ENCODE results near the gene ATP6V0C.

Gene ATP6V0C

GRCh38 chr16:2507665-2508064 lies 6.1 kb upstream of the ATP6V0C start:
- no peak overlapping the region for H3K4me3 ChIP-seq (ENCODE audit: low read length, poor library complexity, severe bottlenecking)
- H3K79me2 ChIP-seq (ENCODE audit: insufficient read depth, low read length): no peaks in the 10 kb centered on the region
- H2AFZ ChIP-seq (ENCODE audit: low read length): no peak overlapping the region
- H3K9me2 ChIP-seq (replicated peaks; ENCODE audit: low read depth, low read length): no peaks in the 10 kb centered on the region
- no peaks in the 10 kb centered on the region for H4K20me1 ChIP-seq (ENCODE audit: insufficient read depth, low read length, poor library complexity, severe bottlenecking)
- no peaks in the 10 kb centered on the region for H3K27me3 ChIP-seq (ENCODE audit: insufficient read depth, low read length, poor library complexity, severe bottlenecking)
- H3F3A ChIP-seq (ENCODE audit: low read depth): no peaks in the 10 kb centered on the region
- H3K36me3 ChIP-seq (ENCODE audit: insufficient read depth, low read length): no peaks in the 10 kb centered on the region
- no peak for TF ChIP-seq EZH2phosphoT487 (IDR thresholded peaks at IDR 0.05; ENCODE audit: borderline replicate concordance)
- no peaks in the 10 kb centered on the region for H3K9me3 ChIP-seq (ENCODE audit: insufficient read depth, low read depth, low read length)
- H3K9ac ChIP-seq (ENCODE audit: low read depth, low read length, poor library complexity, severe bottlenecking): no peak overlapping the region
- no peak overlapping the region for H3K4me2 ChIP-seq (ENCODE audit: low read depth, low read length, poor library complexity, severe bottlenecking)
- no peaks in the 10 kb centered on the region for H3K4me1 ChIP-seq (ENCODE audit: insufficient read depth, low read length, poor library complexity, severe bottlenecking)

GRCh38 chr16:2508722-2509400 lies 4.9 kb upstream of the ATP6V0C start:
- H3K9me2 ChIP-seq (replicated peaks; ENCODE audit: low read depth, low read length): no peaks in the 10 kb centered on the region
- H3F3A ChIP-seq (ENCODE audit: low read depth): no peaks in the 10 kb centered on the region
- no peak overlapping the region for H3K9ac ChIP-seq (ENCODE audit: low read depth, low read length, poor library complexity, severe bottlenecking)
- TF ChIP-seq CTCF (conservative IDR thresholded peaks at IDR 0.05; ENCODE audit: low read length) (no peak), EZH2phosphoT487 (IDR thresholded peaks at IDR 0.05; ENCODE audit: borderline replicate concordance) (no peak)
- no peaks in the 10 kb centered on the region for H4K20me1 ChIP-seq (ENCODE audit: insufficient read depth, low read length, poor library complexity, severe bottlenecking)
- H3K4me3 ChIP-seq (ENCODE audit: low read length, poor library complexity, severe bottlenecking): no peak overlapping the region
- no peaks in the 10 kb centered on the region for H3K27me3 ChIP-seq (ENCODE audit: insufficient read depth, low read length, poor library complexity, severe bottlenecking)
- no peak overlapping the region for H2AFZ ChIP-seq (ENCODE audit: low read length)
- no peaks in the 10 kb centered on the region for H3K36me3 ChIP-seq (ENCODE audit: insufficient read depth, low read length)
- no peak overlapping the region for H3K4me2 ChIP-seq (ENCODE audit: low read depth, low read length, poor library complexity, severe bottlenecking)
- H3K4me1 ChIP-seq (ENCODE audit: insufficient read depth, low read length, poor library complexity, severe bottlenecking): peaks cover 4% of the 10 kb centered on the region
- peaks cover under 1% of the 10 kb centered on the region; the same call in 1 of the 2 replicates for H3K79me2 ChIP-seq (ENCODE audit: insufficient read depth, low read length)
- no peaks in the 10 kb centered on the region for H3K9me3 ChIP-seq (ENCODE audit: insufficient read depth, low read depth, low read length)

GRCh38 chr16:2511128-2511800 lies 2.5 kb upstream of the ATP6V0C start:
- Histone ChIP-seq H3K4me3 (ENCODE audit: low read length, poor library complexity, severe bottlenecking) (no peak overlapping the region), H3K4me1 (ENCODE audit: insufficient read depth, low read length, poor library complexity, severe bottlenecking) (peaks cover 10% of the 10 kb centered on the region), H3K4me2 (ENCODE audit: low read depth, low read length, poor library complexity, severe bottlenecking) (no peak overlapping the region), H3K9me3 (ENCODE audit: insufficient read depth, low read depth, low read length) (no peaks in the 10 kb centered on the region), H3K27me3 (ENCODE audit: insufficient read depth, low read length, poor library complexity, severe bottlenecking) (no peaks in the 10 kb centered on the region), H3K9me2 (replicated peaks; ENCODE audit: low read depth, low read length) (no peaks in the 10 kb centered on the region), H2AFZ (ENCODE audit: low read length) (no peak overlapping the region), H4K20me1 (ENCODE audit: insufficient read depth, low read length, poor library complexity, severe bottlenecking) (peaks cover 9% of the 10 kb centered on the region), H3K36me3 (ENCODE audit: insufficient read depth, low read length) (no peaks in the 10 kb centered on the region), H3K79me2 (ENCODE audit: insufficient read depth, low read length) (peaks cover 25% of the 10 kb centered on the region), H3F3A (ENCODE audit: low read depth) (no peaks in the 10 kb centered on the region), H3K9ac (ENCODE audit: low read depth, low read length, poor library complexity, severe bottlenecking) (no peak overlapping the region)
- TF ChIP-seq EZH2phosphoT487 (IDR thresholded peaks at IDR 0.05; ENCODE audit: borderline replicate concordance): no peak
- no peak for TF ChIP-seq CTCF (conservative IDR thresholded peaks at IDR 0.05; ENCODE audit: low read length)
